Omental fat pad (tissue), 4 donors: Measurements from ENCODE around the gene MTMR12. TPM values are rescaled to one million over a fixed set of nuclear protein-coding genes. Genes with fewer than 3 reads are reported as not detected.

Source experiments
- ATAC-seq: fragments of 150-250 bp; one replicate; pipeline ENCODE4 v1.9.1; 2016; ENCODE audit warnings: mild to moderate bottlenecking, moderate library complexity; ENCODE audit not compliant: low FRiP score
- DNase-seq: peaks from one replicate; pipeline ENCODE4 v3.0.0-alpha.2; 2019; ENCODE audit warnings: low spot score
- total RNA-seq, 4 donors: library from RNA; depleted of rRNA; stranded (reverse); fragments of >200 nt; gene quantifications; one replicate each; pipeline ENCODE4 v1.1.0, GENCODE V29; 2016
- TF ChIP-seq, protein P1 (sequence below), 3 donors: fragments of 450-650 bp; IDR thresholded peaks; one replicate each; pipeline ENCODE4 v1.5.1; 2016 to 2017; ENCODE audit warnings: antibody characterized with exemption in 3 of 3, mild to moderate bottlenecking in 3 of 3, moderate library complexity in 2 of 3

Gene MTMR12
- total RNA-seq, 4 donors from 2014 or later: 34.2 to 79.5 (median 57.4) TPM

DNA sequence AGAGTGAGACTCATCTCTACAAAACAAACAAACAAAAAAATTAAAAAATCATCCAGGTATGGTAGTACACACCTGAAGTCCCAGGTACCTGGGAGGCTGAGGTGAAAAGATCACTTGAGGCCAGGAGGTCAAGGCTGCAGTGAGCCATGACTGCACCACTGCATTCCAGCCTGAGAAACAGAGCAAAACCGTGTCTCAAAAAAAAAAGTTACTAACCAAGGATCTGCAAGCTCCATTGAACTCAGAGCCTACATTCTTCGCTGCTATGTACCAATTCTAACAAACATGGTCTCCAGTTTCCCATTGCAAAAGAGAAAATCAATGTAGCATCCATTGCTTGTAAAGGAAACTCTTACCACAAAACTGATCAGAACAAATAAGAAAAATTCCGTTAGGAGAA, 33.5 kb downstream of the MTMR12 start:
- DNase-seq (no peak), ATAC-seq (no peak)
- TF ChIP-seq, protein P1, sequence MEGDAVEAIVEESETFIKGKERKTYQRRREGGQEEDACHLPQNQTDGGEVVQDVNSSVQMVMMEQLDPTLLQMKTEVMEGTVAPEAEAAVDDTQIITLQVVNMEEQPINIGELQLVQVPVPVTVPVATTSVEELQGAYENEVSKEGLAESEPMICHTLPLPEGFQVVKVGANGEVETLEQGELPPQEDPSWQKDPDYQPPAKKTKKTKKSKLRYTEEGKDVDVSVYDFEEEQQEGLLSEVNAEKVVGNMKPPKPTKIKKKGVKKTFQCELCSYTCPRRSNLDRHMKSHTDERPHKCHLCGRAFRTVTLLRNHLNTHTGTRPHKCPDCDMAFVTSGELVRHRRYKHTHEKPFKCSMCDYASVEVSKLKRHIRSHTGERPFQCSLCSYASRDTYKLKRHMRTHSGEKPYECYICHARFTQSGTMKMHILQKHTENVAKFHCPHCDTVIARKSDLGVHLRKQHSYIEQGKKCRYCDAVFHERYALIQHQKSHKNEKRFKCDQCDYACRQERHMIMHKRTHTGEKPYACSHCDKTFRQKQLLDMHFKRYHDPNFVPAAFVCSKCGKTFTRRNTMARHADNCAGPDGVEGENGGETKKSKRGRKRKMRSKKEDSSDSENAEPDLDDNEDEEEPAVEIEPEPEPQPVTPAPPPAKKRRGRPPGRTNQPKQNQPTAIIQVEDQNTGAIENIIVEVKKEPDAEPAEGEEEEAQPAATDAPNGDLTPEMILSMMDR (IDR thresholded peaks at IDR 0.05): no peak

DNA sequence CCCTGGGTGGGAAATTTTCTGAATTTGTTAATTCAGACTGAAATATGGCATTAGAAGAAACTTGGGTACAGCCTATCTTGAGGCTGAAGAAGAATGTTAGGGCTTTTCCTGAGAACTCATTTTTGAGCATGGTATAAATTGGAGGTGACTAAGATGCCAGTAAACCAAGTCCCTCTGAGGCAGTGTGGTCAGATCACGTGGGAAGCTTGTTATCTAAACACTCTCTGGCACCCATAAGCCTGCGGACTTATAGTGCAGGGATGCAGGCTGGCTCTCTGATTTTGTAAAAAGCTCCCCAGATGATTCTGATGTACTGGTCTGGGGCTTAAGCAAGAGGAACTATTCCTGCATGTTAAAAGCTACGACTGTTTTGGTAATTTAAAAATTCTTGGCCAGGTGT, 34.3 kb downstream of the MTMR12 start:
- no peak for DNase-seq
- no peak for ATAC-seq
- TF ChIP-seq, protein P1 (IDR thresholded peaks at IDR 0.05): no peak

DNA sequence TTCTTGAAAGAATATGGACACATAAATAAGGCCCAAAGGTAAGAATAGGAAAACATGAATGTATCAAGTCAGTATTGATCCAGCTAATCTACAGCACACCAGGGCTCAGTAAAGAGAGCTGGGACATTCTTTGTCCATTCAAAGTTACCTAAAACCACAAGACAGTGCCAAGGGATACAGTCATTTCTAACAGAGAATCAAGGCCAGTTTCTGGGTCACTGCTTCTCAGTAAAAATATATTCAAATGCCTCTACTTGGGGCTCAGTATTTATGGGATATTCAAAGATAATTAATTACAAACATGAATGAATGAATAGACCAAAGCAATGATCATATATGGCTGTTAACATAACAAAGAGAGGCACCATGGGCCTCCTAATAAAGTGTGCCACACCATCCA, 34.9 kb downstream of the MTMR12 start:
- no peak for DNase-seq
- TF ChIP-seq, protein P1 (IDR thresholded peaks at IDR 0.05): no peak
- ATAC-seq: no peak

DNA sequence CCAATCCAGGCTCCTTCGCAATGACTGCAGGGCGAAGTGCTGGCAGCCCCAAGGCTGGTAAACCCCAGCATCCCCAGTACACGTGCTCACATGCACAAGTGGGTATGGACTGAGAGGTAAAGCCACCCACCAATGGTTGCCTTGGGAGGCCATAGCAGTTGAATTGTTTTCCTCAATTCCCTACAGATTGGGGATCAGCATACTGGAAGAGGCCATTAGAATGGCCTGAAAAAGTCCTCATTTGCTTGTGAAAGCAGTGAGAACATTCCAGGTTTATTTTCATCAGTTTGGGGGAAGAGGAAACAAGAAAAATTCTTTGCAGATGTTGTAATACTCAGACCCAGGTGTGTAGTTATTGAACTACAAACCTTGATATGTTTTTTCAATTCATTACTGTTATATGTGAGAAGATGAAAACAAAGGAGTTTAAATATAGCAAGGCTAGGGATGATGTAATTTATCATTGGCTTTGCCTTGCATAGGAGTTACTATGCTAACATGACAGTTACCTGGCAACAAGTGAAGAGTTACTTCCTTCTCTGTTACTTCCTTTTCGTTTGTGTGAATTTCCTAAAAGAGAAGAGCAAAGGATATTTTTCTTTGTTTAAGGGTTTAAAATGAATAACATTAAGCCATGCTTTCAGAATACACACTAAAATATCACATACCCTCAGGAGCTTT, 36.4 kb downstream of the MTMR12 start:
- DNase-seq (no peak), ATAC-seq (no peak)
- TF ChIP-seq, protein P1 (IDR thresholded peaks at IDR 0.05): no peak

DNA sequence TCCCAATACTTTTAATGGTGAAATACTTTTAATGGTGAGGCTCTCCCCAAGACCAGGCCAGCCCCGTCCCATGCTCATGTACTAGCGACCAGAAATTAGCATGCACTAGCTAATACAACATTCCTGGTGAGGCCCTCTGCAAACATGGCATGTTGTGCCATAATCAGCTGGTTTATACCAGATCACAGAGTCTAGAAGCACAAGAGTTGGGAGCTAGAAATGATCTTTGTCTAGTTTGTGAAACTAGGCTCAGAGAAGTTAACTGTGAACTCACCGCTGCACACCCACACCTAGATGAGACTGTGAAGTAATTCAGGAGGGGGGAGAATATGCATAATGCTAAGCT, 37.4 kb downstream of the MTMR12 start:
- ATAC-seq: no peak
- DNase-seq: no peak
- TF ChIP-seq, protein P1 (IDR thresholded peaks at IDR 0.05): no peak

DNA sequence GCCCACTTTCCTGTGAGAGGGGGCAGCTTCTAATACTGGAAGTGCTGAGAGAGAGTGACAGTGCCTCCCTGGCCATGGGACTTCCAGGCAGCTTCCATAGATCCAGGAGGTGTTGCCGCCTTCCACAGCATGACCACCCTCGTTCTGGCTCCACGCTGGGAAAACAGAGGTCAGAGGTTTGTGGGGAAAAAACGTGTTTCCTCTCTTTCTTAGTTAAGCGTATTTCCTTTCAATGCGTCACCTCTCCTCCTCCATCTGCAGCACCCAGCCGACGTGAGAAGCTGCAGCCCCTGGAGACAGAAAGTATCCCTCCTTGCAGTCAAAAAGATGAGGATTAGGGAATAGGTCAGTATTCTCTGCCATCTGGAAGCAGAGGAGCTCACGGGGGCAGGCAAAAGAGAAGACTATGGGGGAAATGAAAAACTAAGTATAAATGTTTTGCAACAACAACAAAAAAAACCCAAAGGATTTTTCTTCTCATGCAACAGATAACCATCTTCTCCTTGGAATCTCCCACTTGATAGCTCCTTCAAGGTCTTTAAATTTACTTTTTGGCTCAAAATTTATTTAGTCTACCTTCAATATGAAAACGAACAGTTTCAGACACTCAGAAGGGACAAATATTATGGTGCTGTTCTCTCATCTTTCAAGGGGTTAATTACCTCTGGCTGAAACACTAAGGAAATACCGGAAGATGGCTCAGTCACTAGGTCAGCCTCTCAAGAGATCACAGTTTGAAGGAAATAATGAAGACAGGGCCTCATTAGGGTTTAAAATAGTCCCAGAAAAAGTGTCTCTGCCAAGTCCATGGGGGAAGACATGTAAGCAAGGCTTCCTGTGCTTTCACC, 38.0 kb downstream of the MTMR12 start:
- DNase-seq (no peak), ATAC-seq (no peak)
- TF ChIP-seq, protein P1 (IDR thresholded peaks at IDR 0.05): no peak

DNA sequence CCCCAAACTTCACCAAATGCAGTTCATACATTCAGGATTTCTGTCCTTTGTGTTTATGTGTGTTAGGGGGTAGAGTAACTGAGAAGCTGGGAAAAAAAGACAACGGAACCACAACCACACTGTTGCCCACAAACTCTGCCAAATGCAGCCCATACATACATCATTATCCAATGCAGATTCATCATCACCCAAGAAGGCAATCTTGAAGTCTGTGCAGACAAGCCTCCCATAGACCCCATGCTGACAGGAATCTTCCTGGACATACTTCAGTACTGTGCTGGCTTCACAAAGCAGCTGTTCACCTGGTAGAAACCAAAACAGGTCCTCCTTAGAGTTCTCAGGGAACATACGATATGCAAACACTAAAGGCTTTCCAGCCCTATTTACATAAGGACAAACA, 38.9 kb downstream of the MTMR12 start:
- no peak for DNase-seq
- ATAC-seq: no peak
- TF ChIP-seq, protein P1 (IDR thresholded peaks at IDR 0.05): no peak
